Measurements from ENCODE around the gene MICU2.

MICU2 gene

DNA sequence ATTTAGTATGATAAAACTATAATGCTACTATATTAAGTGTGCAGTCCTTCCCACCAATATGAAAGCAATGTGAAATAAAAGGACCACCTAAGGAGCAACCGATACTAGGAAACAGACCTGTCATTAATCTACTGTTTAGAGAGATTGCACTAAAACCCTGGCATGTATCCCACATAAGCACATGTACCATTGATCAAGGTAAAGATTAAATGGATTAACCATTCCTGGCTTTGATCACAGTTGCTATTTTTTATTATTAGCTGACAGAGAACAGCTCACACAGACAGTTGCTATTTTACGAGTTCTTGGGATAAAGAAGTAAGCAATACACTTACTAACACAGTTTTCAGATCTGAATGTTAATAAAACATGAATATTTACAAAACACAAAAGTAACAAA is 87.2 kb downstream of the MICU2 start:
- Mint-ChIP-seq H3K27ac (no peak overlapping the region), H3K4me1 (no peaks in the 10 kb centered on the region), H3K4me3 (no peak overlapping the region), H3K27me3 (no peaks in the 10 kb centered on the region), H3K9me3 (no peaks in the 10 kb centered on the region)
- DNase-seq: no peak
- ATAC-seq: no peak

DNA sequence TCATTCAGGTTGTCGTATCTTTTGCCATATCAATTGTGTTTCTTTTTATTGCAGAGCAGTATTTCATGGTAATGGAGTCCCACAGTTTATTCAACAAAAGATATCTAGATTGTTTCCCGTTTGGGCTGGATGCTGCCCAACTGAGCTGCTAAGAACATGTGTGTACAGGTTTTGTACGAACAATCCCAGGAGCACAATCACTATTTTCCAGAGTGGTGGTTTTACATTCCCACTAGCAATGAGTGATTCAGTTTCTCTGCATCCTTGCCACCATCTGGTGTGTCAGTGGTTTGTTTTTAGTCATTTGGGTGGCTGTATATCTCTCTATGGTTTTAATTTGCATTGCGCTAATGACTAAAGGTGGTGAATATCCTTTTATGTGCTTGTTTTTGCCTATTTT is 92.1 kb downstream of the MICU2 start:
- ATAC-seq (no peak), DNase-seq (no peak)
- H3K4me3 Mint-ChIP-seq: no peak overlapping the region
- H3K27me3 Mint-ChIP-seq: no peaks in the 10 kb centered on the region
- no peak overlapping the region for H3K27ac Mint-ChIP-seq
- no peaks in the 10 kb centered on the region for H3K4me1 Mint-ChIP-seq
- no peaks in the 10 kb centered on the region for H3K9me3 Mint-ChIP-seq

DNA sequence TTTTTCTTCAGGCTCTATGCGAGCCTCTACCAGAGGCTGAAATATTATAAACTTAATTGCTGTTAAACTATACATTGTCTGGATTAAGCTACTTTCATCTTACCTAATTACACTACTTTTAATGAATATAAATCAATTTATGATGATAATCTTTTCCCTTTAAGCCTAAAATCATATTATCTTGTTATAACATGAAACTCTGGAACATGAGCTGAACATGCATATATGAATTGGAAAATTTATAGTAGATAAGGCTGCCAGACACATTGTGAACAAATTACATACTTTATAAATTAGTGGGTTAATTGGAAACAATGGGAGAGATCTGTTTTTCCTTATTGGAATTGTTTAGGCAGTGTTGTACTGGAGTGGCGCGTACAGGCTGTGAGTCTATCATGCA is 99.6 kb downstream of the MICU2 start:
- DNase-seq (no peak), ATAC-seq (no peak)
- Mint-ChIP-seq H3K27ac (no peak overlapping the region), H3K9me3 (no peaks in the 10 kb centered on the region), H3K27me3 (no peaks in the 10 kb centered on the region), H3K4me1 (no peaks in the 10 kb centered on the region), H3K4me3 (no peak overlapping the region)

DNA sequence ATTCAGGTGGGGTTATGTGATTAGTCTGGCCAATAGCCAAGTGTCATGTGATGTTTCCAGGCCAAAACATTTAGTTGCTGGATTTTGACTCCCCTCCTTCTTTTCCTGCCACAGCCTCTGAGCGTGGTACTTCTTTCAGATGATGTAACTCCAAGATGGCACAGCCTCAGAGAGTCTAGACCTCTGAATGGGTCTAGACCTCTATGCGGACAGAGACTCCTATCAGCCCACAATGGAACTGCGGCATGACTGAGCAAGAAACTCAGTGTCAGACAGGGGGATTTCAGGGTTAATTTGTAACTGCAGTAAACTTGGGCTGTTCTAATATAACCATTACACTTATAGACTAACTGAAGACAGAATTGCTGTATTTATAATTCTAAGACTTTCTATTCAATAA is 102.3 kb downstream of the MICU2 start:
- Mint-ChIP-seq H3K4me3 (no peak overlapping the region), H3K27me3 (no peaks in the 10 kb centered on the region), H3K4me1 (no peaks in the 10 kb centered on the region), H3K9me3 (no peaks in the 10 kb centered on the region), H3K27ac (no peak overlapping the region)
- DNase-seq: no peak
- no peak for ATAC-seq

DNA sequence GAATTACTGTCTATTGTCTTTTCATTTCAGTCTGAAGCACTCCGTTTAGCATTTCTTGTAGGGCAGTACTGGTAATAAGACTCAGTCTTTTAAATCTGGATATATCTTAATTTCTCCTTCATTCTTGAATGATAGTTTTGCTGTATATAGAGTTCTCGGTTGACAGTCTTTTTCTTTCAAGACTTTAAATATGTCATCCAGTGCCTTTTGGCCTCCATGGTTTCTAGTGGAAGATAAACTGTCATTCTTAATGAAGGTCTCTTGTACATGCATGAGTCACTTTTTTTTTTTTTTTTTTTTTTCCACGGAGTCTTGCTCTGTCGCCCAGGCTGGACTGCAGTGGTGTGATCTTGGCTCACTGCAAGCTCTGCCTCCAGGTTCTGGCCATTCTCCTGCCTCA is 117.6 kb downstream of the MICU2 start:
- Mint-ChIP-seq H3K27me3 (no peaks in the 10 kb centered on the region), H3K27ac (no peak overlapping the region), H3K4me1 (no peaks in the 10 kb centered on the region), H3K4me3 (no peak overlapping the region), H3K9me3 (peaks cover 17 to 32% of the 10 kb centered on the region in 2 donors)
- ATAC-seq (no peak), DNase-seq (no peak)

DNA sequence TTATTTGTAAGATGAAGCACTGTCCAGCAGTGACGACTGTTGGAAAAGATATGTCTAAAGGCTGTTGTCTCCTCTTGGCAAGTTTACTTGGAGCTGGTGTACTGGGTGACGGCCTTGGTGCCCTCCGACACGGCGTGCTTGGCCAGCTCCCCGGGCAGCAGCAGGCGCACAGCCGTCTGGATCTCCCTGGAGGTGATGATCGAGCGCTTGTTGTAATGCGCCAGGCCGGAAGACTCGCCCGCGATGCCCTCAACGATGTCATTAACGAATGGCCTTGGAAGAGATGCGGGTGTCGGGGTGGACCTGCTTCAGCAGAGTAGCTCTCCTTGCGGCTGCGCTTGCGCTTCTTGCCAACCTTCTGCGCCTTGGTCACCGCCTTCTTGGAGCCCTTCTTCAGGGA is 120.2 kb downstream of the MICU2 start:
- H3K27me3 Mint-ChIP-seq: no peaks in the 10 kb centered on the region
- no peak overlapping the region for H3K4me3 Mint-ChIP-seq
- no peak for ATAC-seq
- H3K27ac Mint-ChIP-seq: no peak overlapping the region
- no peak for DNase-seq
- H3K9me3 Mint-ChIP-seq: peaks cover 10 to 17% of the 10 kb centered on the region in 2 donors
- no peaks in the 10 kb centered on the region for H3K4me1 Mint-ChIP-seq

DNA sequence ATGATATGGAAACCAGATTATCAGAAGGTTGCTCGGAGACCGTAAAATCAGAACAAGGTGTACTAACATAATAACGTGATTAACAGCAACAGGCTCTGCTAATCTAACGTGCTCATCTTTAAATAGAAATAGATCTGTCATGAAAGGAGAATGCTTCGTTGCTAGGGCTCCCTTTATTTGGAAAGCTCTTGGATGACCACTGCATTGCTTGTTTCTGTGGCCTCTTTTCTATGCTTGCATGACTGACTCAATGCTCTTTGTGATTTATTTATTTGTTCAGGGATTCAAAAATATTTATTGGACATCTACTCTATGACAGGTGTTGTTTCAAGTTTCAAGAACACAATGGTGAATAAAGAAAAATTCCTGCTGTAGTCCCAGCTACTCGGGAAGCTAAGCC is 122.6 kb downstream of the MICU2 start:
- Mint-ChIP-seq H3K27me3 (no peaks in the 10 kb centered on the region), H3K4me3 (no peak overlapping the region), H3K4me1 (peaks cover 8% of the 10 kb centered on the region), H3K9me3 (peaks cover 5 to 6% of the 10 kb centered on the region in 2 donors), H3K27ac (no peak overlapping the region)
- DNase-seq (no peak), ATAC-seq (no peak)

DNA sequence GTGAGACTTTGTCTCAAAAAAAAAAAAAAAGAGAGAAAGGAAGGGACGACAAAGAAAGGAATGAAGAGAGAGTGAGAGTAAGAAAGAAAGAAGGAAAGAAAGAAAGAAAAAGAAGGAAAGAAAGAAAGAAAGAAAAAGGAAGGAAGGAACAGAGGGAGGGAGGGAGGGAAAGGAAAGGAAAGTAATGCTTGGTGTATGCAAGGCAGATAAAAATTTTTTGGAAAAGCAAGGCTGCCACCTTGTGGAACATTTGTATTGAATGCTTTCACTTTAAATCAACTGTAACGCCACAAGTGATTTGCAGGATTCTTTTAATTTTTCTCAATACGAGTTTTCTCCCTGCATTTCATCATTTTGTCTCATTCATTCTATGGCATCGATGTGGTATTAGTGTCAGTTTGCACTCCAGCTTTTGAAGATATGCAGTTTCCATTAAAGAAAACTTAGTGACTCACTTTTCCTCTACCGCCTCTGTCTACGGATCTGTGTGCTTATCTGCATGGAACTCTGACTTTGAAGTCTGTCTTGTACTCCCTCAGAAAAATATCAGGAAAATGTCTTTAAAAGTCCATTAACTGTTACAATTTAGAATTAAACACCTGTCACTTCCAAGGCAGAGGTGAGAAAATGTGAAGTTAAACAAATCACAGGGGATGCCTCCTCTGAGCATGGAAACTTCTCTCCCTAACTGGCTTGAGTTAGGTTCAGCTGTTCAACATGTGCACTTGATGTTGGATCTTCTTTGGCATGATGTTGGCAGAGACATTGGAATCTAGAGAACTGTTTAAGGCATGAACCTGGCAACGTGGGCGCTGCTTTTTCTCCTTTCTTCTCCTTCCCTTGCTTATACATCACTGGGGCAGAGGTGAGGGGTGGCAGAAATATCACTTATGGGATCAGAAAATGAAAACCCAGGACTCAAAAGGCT is 124.8 kb downstream of the MICU2 start:
- H3K27me3 Mint-ChIP-seq: no peaks in the 10 kb centered on the region
- peak overlapping the region; percentile 10 to 47 for H3K4me3 Mint-ChIP-seq
- H3K4me1 Mint-ChIP-seq: peaks cover 8% of the 10 kb centered on the region
- no peaks in the 10 kb centered on the region for H3K9me3 Mint-ChIP-seq
- no peak overlapping the region for H3K27ac Mint-ChIP-seq
- peak; percentile 53 for ATAC-seq
- peak; percentile 26 to 43 for DNase-seq

DNA sequence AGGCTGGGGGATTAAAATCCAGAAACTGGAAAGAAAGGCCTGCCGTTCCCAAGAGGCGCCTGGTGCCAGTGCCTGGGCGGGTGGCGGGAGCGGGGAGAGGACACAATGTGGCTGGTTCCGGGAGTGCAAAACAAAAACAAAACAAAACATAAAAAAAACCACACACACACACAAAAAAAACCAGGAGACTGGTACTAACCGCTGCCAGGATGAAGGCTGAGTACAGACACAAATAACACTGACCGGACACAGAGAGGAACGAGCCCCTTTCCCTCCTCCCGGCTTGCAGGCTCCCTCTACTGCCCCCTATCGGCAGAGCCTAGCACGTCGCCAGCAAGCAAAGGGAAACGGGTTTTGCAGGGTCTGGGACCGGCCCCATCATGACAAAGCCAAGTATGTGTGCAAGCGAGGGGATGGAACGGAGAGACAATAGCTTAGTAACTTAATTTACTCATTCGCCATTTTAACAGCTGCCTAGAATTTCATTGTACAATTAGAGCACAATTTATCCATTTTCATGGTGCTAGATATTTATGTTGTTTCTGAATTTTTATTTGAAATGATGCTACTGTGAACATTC is 127.0 kb downstream of the MICU2 start:
- Mint-ChIP-seq H3K9me3 (peaks cover 0 to 3% of the 10 kb centered on the region in 2 donors), H3K4me3 (peak overlapping the region; percentile 86 to 90), H3K4me1 (peaks cover 8% of the 10 kb centered on the region), H3K27me3 (no peaks in the 10 kb centered on the region), H3K27ac (peak overlapping the region; percentile 86 to 88)
- ATAC-seq (peak; percentile 94), DNase-seq (peak; percentile 81 to 86)

DNA sequence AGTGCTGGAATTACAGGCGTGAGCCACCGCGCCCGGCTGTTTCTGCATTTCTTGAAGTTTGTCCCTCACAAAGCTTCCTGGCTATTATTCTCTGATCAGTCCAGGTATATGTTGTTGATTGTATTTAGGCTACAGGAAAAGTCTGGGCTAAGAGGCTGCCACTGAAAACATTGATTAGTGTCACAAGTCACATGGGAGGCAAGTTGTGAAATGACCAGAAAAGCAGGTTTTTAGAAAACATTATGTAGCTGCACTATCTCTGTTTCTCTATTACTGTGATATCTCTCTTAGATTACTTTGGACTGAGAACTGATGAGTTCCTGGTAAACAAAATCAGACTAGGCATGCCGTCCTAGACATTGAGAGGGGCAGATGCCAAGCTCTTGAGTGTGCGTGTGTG is 128.9 kb downstream of the MICU2 start:
- peaks cover 8% of the 10 kb centered on the region for H3K4me1 Mint-ChIP-seq
- peaks cover 7 to 15% of the 10 kb centered on the region in 2 donors for H3K9me3 Mint-ChIP-seq
- no peak for ATAC-seq
- H3K4me3 Mint-ChIP-seq: no peak overlapping the region
- H3K27ac Mint-ChIP-seq: no peak overlapping the region
- no peak for DNase-seq
- no peaks in the 10 kb centered on the region for H3K27me3 Mint-ChIP-seq

DNA sequence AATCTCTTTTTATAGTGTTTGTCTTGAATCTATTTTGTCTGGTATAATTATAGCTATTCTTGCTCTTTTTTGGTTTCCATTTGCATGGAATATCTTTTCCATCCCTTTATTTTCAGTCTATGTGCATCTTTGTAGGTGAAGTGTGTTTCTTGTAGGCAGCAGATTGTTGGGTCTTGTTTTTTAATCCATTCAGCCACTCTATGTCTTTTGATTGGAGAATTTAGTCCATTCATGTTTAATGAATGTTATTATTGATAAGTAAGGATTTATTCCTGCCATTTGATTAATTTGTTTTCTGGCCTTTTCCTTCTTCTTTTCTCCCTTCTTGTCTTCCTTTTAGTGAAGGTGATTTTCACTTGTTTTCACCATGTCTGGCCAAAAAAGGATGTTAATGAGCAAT is 133.2 kb downstream of the MICU2 start:
- H3K27ac Mint-ChIP-seq: no peak overlapping the region
- no peaks in the 10 kb centered on the region for H3K27me3 Mint-ChIP-seq
- peaks cover 15% of the 10 kb centered on the region in 2 donors for H3K9me3 Mint-ChIP-seq
- ATAC-seq: no peak
- no peak overlapping the region for H3K4me3 Mint-ChIP-seq
- no peaks in the 10 kb centered on the region for H3K4me1 Mint-ChIP-seq
- no peak for DNase-seq

DNA sequence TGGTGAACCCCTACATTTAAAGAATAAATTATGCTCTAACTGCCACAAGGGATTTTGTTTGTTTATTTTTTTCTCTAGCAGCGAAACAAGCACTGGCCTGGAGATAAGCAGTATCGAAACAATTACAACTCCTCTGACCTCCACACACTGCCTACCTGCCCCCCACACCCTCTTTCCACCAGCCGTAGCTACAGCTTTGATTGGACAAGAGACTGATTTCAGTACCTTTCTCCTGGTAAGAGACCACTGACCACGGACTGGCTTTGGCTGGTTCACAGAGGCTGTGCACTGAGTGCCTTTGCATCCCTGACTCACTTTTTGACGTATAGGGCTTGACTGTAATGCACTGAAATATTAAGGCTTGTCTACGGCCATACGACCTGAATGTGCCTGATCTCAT is 137.4 kb downstream of the MICU2 start:
- Mint-ChIP-seq H3K4me1 (no peaks in the 10 kb centered on the region), H3K27me3 (no peaks in the 10 kb centered on the region), H3K9me3 (peaks cover 8 to 15% of the 10 kb centered on the region in 2 donors), H3K27ac (no peak overlapping the region), H3K4me3 (no peak overlapping the region)
- DNase-seq: no peak
- ATAC-seq: no peak

DNA sequence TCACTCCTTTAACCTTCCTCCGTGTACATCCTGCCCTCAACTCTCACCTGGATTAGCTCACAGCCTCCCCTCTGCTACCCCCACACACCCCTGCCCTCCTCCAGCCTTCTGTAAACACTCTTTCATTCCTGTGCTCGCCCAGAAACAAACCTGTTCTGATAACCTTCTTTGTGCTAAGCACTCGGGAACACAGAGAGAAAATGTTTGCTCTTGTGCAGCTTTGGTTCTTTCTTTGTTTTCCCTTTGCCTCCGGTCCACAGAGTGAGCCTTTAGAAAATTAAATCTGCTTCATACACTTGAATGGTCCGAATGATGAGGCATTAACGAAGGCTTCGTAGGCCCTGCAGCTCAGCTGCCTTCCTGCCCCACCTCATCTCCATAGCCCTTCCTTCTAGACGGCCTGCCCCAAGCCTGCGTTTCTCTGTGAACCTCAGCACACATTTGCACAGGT is 138.2 kb downstream of the MICU2 start:
- H3K27ac Mint-ChIP-seq: peak overlapping the region; percentile 41 to 55
- no peak for ATAC-seq
- H3K4me3 Mint-ChIP-seq: no peak overlapping the region
- no peaks in the 10 kb centered on the region for H3K27me3 Mint-ChIP-seq
- DNase-seq: no peak
- H3K4me1 Mint-ChIP-seq: no peaks in the 10 kb centered on the region
- H3K9me3 Mint-ChIP-seq: peaks cover 3 to 11% of the 10 kb centered on the region in 2 donors

DNA sequence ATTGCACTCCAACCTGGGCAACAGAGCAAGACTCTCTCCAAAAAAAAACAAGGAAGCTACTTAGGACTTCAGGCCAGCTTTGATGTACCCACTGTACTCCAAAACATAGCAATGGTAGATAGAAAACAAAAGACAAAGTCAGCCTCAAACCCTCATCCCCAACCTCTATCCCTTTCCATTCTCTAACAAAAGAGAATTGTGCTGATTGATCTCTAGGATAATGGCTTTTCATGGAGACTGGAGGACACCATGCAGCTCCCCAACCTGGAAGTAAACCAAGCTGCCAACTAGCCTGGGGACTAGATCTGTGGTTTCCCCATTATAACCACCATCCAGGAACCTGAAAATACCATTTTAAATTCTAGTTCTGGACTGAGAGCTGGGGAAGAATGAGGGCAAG is 140.5 kb downstream of the MICU2 start:
- H3K27ac Mint-ChIP-seq: no peak overlapping the region
- H3K4me3 Mint-ChIP-seq: no peak overlapping the region
- ATAC-seq (no peak), DNase-seq (no peak)
- no peaks in the 10 kb centered on the region for H3K27me3 Mint-ChIP-seq
- peaks cover 11% of the 10 kb centered on the region for H3K4me1 Mint-ChIP-seq
- no peaks in the 10 kb centered on the region for H3K9me3 Mint-ChIP-seq

DNA sequence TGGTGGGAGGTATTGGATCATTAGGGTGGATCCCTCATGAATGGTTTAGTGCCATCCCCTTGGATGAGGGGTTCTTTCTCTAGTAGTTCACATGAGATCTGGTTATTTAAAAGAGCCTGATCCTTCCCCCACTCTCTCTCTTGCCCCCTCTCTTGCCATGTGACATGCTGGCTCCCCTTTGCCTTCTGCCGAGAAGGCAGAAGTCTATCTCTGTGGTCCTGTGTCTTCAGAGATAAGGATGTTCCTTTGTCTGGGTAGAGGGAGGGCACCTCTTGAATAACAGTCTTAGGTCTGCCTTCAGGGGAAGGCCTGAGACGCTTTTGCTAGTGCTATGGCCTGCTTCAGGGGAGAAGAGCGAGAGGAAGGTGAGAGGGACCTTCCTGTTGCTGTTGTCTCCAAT is 142.8 kb downstream of the MICU2 start:
- no peaks in the 10 kb centered on the region for H3K9me3 Mint-ChIP-seq
- H3K27ac Mint-ChIP-seq: no peak overlapping the region
- no peak overlapping the region for H3K4me3 Mint-ChIP-seq
- ATAC-seq: no peak
- H3K27me3 Mint-ChIP-seq: no peaks in the 10 kb centered on the region
- DNase-seq: no peak
- H3K4me1 Mint-ChIP-seq: peaks cover 30% of the 10 kb centered on the region
